Measurements from ENCODE around the gene NFKBIA. TPM values are rescaled to one million over a fixed set of nuclear protein-coding genes. Genes with fewer than 3 reads are reported as not detected.

The NFKBIA gene
- total RNA-seq, 1 donor from 2014 or later = 35.5 TPM

GRCh38 chr14:35412272-35413056, 7.9 kb upstream of the NFKBIA start:
- H3K4me1 ChIP-seq (ENCODE audit: insufficient read depth, low read length) = peaks cover 23% of the 10 kb centered on the region
- no peak overlapping the region for H3K27ac ChIP-seq (ENCODE audit: low read depth, low read length)
- peak overlapping the region; percentile 30 for H3K9ac ChIP-seq (ENCODE audit: low read length)
- H3K4me3 Mint-ChIP-seq (ENCODE audit: unreplicated experiment) = no peak overlapping the region
- H2AFZ ChIP-seq (ENCODE audit: low read depth, low read length) = peak overlapping the region; percentile 72
- H3K9me3 Mint-ChIP-seq (ENCODE audit: unreplicated experiment) = no peaks in the 10 kb centered on the region
- no peaks in the 10 kb centered on the region for H3K27me3 ChIP-seq (ENCODE audit: insufficient read depth, low read length)
- H3K79me2 ChIP-seq (ENCODE audit: insufficient read depth, low read length) = no peaks in the 10 kb centered on the region
- no peaks in the 10 kb centered on the region for H3K36me3 ChIP-seq (ENCODE audit: insufficient read depth, low read length)
- H3K36me3 Mint-ChIP-seq (ENCODE audit: low read depth, unreplicated experiment) = no peaks in the 10 kb centered on the region
- no peak overlapping the region for H3K27ac Mint-ChIP-seq (ENCODE audit: unreplicated experiment)
- no peaks in the 10 kb centered on the region for H3K9me3 ChIP-seq (ENCODE audit: insufficient read depth, low read depth, low read length)
- DNase-seq (ENCODE audit: low read depth) = no peak
- no peak overlapping the region for H3K4me2 ChIP-seq (ENCODE audit: low read length)
- no peaks in the 10 kb centered on the region for H3K27me3 Mint-ChIP-seq (ENCODE audit: low read depth, unreplicated experiment)
- no peak overlapping the region for H3K4me3 ChIP-seq (ENCODE audit: insufficient read depth, low read depth, low read length)
- peaks cover 33% of the 10 kb centered on the region for H3K4me1 Mint-ChIP-seq (ENCODE audit: low read depth, unreplicated experiment)
- no peak for FAIRE-seq
- TF ChIP-seq CTCF (IDR thresholded peaks at IDR 0.05; ENCODE audit: insufficient read depth, low read depth, low read length) = no peak
- no peak for TF ChIP-seq EZH2 (IDR thresholded peaks at IDR 0.05; ENCODE audit: insufficient read depth, low read length)
- H4K20me1 ChIP-seq (ENCODE audit: insufficient read depth, low read length) = no peaks in the 10 kb centered on the region

GRCh38 chr14:35410858-35411257, 6.3 kb upstream of the NFKBIA start:
- FAIRE-seq = no peak
- Histone ChIP-seq H3K27me3 (ENCODE audit: insufficient read depth, low read length) (no peaks in the 10 kb centered on the region), H2AFZ (ENCODE audit: low read depth, low read length) (no peak overlapping the region), H3K9ac (ENCODE audit: low read length) (no peak overlapping the region), H3K36me3 (ENCODE audit: insufficient read depth, low read length) (no peaks in the 10 kb centered on the region), H3K79me2 (ENCODE audit: insufficient read depth, low read length) (no peaks in the 10 kb centered on the region), H3K27ac (ENCODE audit: low read depth, low read length) (no peak overlapping the region), H3K4me1 (ENCODE audit: insufficient read depth, low read length) (peaks cover 17% of the 10 kb centered on the region), H3K4me3 (ENCODE audit: insufficient read depth, low read depth, low read length) (no peak overlapping the region), H4K20me1 (ENCODE audit: insufficient read depth, low read length) (no peaks in the 10 kb centered on the region), H3K4me2 (ENCODE audit: low read length) (no peak overlapping the region), H3K9me3 (ENCODE audit: insufficient read depth, low read depth, low read length) (no peaks in the 10 kb centered on the region)
- no peak for DNase-seq (ENCODE audit: low read depth)
- H3K4me3 Mint-ChIP-seq (ENCODE audit: unreplicated experiment) = no peak overlapping the region
- no peaks in the 10 kb centered on the region for H3K9me3 Mint-ChIP-seq (ENCODE audit: unreplicated experiment)
- no peaks in the 10 kb centered on the region for H3K27me3 Mint-ChIP-seq (ENCODE audit: low read depth, unreplicated experiment)
- TF ChIP-seq EZH2 (IDR thresholded peaks at IDR 0.05; ENCODE audit: insufficient read depth, low read length) (no peak), CTCF (IDR thresholded peaks at IDR 0.05; ENCODE audit: insufficient read depth, low read depth, low read length) (no peak)
- peaks cover 24% of the 10 kb centered on the region for H3K4me1 Mint-ChIP-seq (ENCODE audit: low read depth, unreplicated experiment)
- no peak overlapping the region for H3K27ac Mint-ChIP-seq (ENCODE audit: unreplicated experiment)
- no peaks in the 10 kb centered on the region for H3K36me3 Mint-ChIP-seq (ENCODE audit: low read depth, unreplicated experiment)

- H3K79me2 ChIP-seq (ENCODE audit: insufficient read depth, low read length) = no peaks in the 10 kb centered on the region
- H3K9ac ChIP-seq (ENCODE audit: low read length) = no peak overlapping the region
- no peak overlapping the region for H3K4me2 ChIP-seq (ENCODE audit: low read length)
- H3K27ac Mint-ChIP-seq (ENCODE audit: unreplicated experiment) = no peak overlapping the region
- H3K9me3 Mint-ChIP-seq (ENCODE audit: unreplicated experiment) = no peaks in the 10 kb centered on the region
- no peak overlapping the region for H2AFZ ChIP-seq (ENCODE audit: low read depth, low read length)
- H3K4me3 ChIP-seq (ENCODE audit: insufficient read depth, low read depth, low read length) = no peak overlapping the region
- no peak for TF ChIP-seq EZH2 (IDR thresholded peaks at IDR 0.05; ENCODE audit: insufficient read depth, low read length)
- no peak for TF ChIP-seq CTCF (IDR thresholded peaks at IDR 0.05; ENCODE audit: insufficient read depth, low read depth, low read length)
- peaks cover 21% of the 10 kb centered on the region for H3K4me1 Mint-ChIP-seq (ENCODE audit: low read depth, unreplicated experiment)
- FAIRE-seq = no peak
- no peaks in the 10 kb centered on the region for H3K36me3 ChIP-seq (ENCODE audit: insufficient read depth, low read length)
- H4K20me1 ChIP-seq (ENCODE audit: insufficient read depth, low read length) = no peaks in the 10 kb centered on the region
- no peaks in the 10 kb centered on the region for H3K36me3 Mint-ChIP-seq (ENCODE audit: low read depth, unreplicated experiment)
- H3K27ac ChIP-seq (ENCODE audit: low read depth, low read length) = no peak overlapping the region
- DNase-seq (ENCODE audit: low read depth) = no peak
- H3K4me1 ChIP-seq (ENCODE audit: insufficient read depth, low read length) = peaks cover 15% of the 10 kb centered on the region
- H3K4me3 Mint-ChIP-seq (ENCODE audit: unreplicated experiment) = no peak overlapping the region
- no peaks in the 10 kb centered on the region for H3K9me3 ChIP-seq (ENCODE audit: insufficient read depth, low read depth, low read length)
- no peaks in the 10 kb centered on the region for H3K27me3 Mint-ChIP-seq (ENCODE audit: low read depth, unreplicated experiment)
- no peaks in the 10 kb centered on the region for H3K27me3 ChIP-seq (ENCODE audit: insufficient read depth, low read length)
Measured at GRCh38 chr14:35409595-35409994, 5.0 kb upstream of the NFKBIA start.

All from astrocyte (in vitro differentiated cells and primary cell).